SK-N-SH (cell line): ENCODE measurements around the gene CTPS1.

Experiments
- CTCF ChIP-seq: fragments of 200-600 bp; sonication (generic); IDR thresholded peaks from 2 replicates; pipeline ENCODE4 v1.6.1; 2017; ENCODE audit warnings: antibody characterized with exemption, mild to moderate bottlenecking, moderate library complexity
- MXI1 ChIP-seq: IDR thresholded peaks from 2 replicates; pipeline ENCODE4 v1.6.1; 2012; ENCODE audit warnings: mild to moderate bottlenecking, low read depth, low read length, improper control_type of control experiment
- NRF1 ChIP-seq: IDR thresholded peaks from 2 replicates; pipeline ENCODE4 v1.6.1; 2012; ENCODE audit warnings: low read depth, mild to moderate bottlenecking, low read length
- SIN3A ChIP-seq: IDR thresholded peaks from 2 replicates; pipeline ENCODE4 v1.6.1; 2012; ENCODE audit warnings: low read depth, mild to moderate bottlenecking, low read length, moderate library complexity, borderline replicate concordance
- TEAD4 ChIP-seq: IDR thresholded peaks from 2 replicates; pipeline ENCODE4 v1.4.0; 2012; ENCODE audit warnings: mild to moderate bottlenecking, borderline replicate concordance; ENCODE audit not compliant: insufficient read depth

- no peak for TF ChIP-seq SIN3A
- TF ChIP-seq CTCF = no peak
- no peak for TF ChIP-seq TEAD4
- TF ChIP-seq MXI1 = no peak
- no peak for TF ChIP-seq NRF1
These were observed 26.7 kb upstream of the CTPS1 start for GRCh38 chr1:40952744-40953315.
